Stimulated activated CD8-positive, alpha-beta memory T cell treated with anti-CD3 and anti-CD28 coated beads, Interleukin-12 subunit alpha, Interleukin-12 subunit beta, amount 100 ng/mL, for 24 hours (primary cell): ENCODE measurements around the gene GIMAP6.
A peak's percentile ranks its signal among the peaks of the same experiment; 100 is the strongest.
"Not testable (repeated sequence)": the region's sequence is repeated elsewhere in the genome, so short reads cannot be mapped to it uniquely, and the experiment has no call there.

Experiments used
- DNase-seq: peaks from one replicate; pipeline ENCODE4 v3.0.0-alpha.2; 2020; ENCODE audit errors: extremely low read depth

The GIMAP6 gene

DNA sequence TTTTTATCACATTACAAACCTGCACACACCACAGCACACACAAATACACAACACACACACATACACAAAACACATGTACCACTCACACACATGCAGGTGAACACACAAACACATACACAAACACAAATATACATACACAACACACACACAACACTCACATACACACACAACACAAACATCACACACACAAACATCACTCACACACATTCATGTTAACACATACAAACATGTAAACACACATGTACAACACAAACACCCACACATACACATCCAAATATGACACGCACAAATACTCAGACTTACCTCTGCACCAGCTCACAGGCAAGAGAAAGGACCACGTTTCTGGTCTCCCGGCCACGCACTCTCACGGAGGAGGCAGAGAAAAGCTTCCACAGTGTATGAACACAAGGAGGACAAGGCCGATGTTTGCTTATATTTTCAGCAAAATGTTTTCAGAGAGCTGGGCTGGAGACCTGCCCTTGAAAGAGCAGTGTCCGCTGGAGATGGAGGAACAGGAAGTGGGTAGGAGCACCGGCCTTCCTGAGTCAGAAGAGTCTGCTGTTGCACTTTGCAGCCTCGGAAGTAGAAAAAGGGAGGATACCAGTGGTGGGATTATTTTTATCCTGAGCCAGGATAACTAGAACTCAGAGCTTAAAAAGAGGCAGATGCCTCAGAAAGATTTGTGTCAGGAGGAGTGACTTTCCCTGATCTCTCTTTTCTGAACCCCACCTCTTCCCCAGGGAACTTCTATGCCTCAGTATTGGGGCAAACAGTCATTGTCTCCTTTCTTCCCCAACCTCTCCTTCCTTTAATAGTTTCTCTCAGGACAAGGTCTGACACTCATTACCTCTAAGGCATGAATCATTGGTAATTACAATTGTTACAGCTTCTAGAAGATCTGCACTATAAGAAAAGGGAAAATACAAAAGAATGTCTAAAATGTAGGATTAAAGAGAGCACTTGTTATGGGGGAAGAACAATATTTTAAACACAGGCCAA lies at the start of gene GIMAP6:
Gene GIMAP6, minus strand, starts transcription at position 520 of the 999 bp plus-strand sequence. CDS start 2,243 bp downstream, outside the sequence.
- peak; percentile 27 for DNase-seq

DNA sequence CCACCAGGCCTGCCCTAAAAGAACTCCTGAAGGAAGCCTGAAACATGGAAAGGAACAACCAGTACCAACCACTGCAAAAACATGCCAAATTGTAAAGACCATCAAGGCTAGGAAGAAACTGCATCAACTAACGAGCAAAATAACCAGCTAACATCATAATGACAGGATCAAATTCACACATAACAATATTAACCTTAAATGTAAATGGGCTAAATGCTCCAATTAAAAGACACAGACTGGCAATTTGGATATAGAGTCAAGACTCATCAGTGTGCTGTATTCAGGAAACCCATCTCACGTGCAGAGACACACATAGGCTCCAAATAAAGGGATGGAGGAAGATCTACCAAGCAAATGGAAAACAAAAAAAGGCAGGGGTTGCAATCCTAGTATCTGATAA lies 48.2 kb upstream of the GIMAP6 start:
- not testable (repeated sequence) for DNase-seq

DNA sequence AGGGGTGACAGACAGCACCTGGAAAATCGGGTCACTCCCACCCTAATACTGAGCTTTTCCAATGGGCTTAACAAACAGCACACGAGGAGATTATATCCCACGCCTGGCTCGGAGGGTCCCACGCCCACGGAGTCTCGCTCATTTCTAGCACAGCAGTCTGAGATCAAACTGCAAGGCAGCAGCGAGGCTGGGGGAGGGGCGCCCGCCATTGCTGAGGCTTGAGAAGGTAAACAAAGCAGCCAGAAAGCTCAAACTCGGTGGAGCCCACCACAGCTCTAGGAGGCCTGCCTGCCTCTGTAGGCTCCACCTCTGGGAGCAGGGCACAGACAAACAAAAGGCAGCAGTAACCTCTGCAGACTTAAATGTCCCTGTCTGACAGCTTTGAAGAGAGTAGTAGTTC lies 46.4 kb upstream of the GIMAP6 start:
- not testable (repeated sequence) for DNase-seq

DNA sequence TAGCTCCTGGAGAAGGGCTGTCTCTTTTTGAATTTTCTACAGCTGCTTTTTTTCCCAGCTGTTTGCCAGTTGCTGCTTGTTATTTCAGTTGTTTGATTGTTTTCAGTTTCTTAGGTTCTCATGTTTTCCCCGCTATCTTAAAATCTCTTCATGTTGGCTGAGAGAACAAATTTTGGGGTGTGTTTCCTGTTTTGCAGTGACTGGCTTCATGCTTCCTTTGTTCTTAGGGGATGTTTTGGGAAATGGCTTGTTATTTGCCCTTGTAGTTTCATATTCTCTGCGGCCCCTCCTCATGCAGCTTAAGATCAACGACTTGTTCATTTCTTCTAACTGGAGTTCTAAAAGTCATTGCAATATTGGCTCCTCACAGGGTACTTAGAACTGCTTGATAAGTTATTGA lies 44.7 kb upstream of the GIMAP6 start:
- DNase-seq, result not testable (repeated sequence)

DNA sequence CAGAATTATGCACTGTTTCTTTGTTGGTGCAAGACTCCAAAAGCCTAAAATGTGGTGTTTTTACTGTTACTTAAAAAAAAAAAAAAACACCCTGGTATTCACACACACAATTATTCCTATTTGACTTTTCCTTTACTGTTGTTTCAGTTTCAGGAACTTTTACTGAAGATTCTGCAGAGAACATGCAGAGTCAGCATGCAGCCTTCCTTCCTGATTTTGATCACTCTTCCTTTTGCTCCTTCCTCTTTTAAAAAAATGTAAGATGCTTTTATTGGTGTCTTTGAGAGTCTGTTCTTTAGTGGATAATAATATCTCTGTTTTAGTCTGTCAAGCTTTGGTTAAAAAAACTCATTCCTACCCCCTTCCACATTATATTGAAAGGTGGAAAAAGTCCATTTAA lies 44.1 kb upstream of the GIMAP6 start:
- DNase-seq, result not testable (repeated sequence)

DNA sequence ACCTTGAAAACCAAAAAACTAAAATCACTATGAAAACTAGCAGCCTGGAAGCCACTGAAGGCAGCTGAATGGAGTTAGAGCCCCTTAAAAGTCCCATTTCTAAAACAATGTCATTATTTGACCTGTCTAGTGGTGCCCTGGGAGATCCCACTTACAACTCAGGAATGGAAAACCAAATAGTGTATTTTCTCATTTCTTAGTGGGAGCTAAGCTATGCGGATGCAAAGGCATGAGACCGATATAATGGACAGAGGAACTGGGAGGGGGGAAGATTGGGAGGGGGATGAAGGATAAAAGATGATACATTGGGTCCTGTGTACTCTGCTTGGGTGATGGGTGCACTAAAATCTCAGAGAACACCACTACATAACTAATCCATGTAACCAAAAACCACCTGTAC lies 43.5 kb upstream of the GIMAP6 start:
- no peak for DNase-seq

DNA sequence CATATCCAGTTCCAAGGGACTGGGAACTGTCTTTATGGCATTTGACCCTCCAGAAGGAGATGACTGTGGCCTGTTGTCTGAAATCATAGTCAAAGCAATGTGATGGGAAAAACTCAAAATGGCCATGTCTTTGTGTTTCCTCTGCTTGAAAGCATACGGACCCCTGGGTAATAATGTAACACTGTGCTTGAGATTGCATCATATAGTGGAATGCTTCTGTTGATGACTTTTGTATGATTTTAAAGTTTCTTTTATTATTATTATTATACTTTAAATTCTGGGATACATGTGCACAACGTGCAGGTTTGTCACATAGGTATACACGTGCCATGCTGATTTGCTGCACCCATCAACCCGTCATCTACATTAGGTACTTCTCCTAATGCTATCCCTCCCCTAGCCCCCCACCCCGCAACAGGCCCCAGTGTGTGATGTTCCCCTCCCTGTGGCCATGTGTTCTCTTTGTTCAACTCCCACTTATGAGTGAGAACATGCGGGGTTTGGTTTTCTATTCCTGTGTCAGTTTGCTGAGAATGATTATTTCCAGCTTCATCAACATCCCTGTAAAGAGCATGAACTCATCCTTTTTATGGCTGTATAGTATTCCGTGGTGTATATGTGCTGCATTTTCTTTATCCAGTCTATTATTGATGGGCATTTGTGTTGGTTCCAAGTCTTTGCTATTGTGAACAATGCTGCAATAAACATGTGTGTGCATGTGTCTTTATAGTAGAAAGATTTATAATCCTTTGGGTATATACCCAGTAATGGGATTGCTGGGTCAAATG lies 39.8 kb upstream of the GIMAP6 start:
- not testable (repeated sequence) for DNase-seq

DNA sequence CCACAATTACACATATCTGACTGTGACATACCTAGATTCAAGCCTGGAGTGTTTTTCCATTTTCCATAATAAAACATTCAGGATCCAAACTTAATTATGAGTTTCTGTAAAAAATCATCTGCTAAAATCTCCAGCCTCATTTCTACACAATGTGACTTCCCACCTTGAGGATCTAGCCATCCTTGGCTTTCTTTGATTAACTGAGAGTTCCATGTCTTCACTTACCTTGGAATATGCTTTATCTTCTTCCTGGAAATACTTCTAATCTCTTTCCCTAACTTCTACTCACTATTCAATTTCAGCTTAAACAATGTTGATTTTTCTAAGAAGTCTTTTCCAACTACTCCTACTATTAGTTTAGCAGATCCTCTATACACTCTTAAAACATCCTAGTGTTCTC lies 36.8 kb upstream of the GIMAP6 start:
- no peak for DNase-seq

DNA sequence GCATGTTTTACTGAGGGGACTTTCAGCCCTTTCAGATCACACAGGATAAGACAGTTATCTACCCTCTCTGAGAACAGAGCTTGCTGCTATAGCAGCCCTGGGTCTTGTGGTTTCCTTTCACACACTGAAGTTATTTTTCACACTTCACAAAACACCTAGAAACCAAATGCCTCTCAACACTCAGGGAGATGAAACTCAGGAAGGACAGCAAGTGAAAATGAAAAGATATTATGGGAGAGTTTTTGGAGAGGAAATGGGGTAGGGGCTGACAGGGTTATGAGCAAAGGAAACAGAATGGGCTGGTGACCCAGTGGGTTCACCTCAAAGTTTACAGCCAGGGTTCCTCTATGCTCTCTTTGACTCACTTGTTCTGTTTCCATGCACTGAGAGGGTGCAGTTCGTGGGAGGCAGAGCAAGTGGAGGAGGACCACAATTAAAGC lies 36.3 kb upstream of the GIMAP6 start:
- DNase-seq, result no peak

DNA sequence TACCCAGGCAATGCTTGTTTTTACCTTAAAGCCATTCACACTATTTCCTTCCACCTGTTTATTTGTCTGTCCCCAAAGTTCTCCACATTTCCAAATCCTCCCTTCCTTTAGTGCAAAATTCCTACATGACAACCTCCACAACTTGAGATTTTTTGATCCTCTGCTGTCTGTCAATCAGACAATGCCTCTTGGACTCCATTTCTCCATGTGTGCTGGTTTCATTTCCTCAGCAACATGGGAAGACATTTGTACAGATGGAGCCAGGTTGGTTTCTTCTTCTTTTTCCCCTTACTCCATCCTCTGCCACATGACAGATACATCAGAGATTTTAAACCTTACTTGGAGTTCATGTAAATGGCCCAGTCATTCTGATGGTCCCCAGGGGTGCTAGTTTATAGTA lies 34.2 kb upstream of the GIMAP6 start:
- no peak for DNase-seq

DNA sequence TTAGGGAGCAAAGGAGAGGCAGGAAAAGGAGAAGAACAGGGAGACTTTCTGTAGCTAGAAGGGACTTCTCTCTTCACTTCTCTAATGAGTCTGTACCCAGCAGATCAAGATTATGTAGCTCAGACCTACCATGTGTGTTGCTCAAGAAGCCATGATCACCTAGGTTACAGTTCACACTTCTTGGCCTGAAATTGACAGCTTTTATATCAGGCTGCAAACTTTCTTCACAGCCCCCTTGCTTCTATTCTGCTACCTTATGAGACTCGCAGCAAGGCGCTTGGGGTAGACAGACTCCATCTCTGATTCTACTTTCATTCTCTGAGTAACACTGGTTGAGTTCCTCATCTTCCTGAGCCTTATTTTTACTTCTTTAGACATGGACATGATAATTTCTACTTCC lies 33.7 kb upstream of the GIMAP6 start:
- DNase-seq, result no peak

DNA sequence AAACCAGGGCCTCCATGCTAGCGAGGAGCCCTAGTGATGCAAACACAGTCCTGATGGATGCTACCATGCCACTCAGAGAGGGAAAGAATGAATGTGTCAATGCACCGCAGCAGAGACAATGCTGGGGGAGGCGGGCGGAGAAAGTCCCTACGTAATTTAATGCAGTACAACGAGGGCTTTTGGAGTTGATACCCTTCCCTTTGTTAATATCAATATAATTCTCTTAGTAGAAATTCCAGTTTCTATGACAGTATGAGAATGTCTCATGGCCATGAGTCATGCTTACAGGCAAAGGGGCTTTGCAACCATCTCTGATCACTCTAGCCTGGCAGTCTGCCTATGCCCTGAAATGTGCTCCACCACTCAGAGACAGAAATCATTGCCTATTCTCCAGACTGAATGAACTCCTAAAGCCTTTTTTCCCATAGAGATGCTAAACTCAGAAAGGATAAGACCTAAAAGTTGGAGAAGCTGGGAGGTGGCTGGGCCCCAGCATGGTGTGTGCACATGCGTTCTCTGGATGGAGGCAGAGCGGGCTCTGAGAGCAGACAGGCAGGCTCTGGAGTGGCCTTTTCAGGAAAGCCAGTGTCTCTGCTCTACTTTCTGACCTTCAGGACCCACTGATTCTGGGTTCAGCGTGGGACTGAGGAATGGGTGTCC lies 33.0 kb upstream of the GIMAP6 start:
- DNase-seq, result no peak

DNA sequence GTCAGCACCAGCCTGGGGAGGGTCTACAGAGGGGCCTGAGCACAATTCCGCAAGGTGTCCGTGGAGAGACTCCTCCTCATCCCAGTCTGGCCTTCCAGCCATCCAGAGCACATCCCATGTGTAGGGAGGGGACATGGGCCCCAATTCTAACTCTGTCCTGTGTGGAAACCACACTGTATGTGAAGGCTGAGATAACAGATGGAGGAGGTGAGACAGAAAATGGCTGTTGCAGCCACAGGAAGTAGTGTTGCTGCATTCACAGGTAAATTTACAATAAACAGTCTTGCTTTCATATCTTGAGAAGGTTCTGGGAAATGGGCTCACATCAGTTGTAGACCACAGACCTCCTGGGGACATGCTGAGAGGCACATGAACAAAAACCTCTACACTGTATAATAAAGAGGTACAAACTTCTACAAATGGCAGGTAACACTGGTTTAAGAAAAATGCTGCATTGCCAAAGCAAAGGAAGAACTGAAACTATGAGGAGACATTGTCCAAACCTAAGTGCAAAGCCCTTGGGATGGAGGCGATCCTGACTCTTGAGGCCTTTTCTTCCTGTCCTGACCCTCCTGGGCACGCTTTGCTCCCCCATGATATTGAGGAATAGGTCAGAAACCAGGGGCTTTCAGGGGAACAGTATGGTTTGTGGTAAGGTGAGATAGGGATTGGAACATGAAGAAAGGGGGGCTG lies 31.8 kb upstream of the GIMAP6 start:
- no peak for DNase-seq

DNA sequence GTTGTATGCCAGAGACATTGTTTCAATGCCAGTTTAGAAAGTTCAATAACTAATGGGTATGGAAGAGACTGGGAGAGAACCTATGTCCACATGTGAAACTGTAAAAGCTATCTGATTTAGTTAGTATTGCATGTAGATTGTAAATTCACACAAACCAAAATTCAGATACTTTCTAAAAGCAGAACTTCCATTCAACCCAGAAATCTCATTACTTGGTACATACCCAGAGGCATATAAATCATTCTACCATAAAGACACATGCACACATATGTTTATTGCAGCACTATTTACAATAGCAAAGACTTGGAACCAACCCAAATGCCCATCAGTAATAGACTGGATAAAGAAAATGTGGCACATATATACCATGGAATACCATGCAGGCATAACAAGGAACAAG lies 30.6 kb upstream of the GIMAP6 start:
- DNase-seq, result not testable (repeated sequence)

DNA sequence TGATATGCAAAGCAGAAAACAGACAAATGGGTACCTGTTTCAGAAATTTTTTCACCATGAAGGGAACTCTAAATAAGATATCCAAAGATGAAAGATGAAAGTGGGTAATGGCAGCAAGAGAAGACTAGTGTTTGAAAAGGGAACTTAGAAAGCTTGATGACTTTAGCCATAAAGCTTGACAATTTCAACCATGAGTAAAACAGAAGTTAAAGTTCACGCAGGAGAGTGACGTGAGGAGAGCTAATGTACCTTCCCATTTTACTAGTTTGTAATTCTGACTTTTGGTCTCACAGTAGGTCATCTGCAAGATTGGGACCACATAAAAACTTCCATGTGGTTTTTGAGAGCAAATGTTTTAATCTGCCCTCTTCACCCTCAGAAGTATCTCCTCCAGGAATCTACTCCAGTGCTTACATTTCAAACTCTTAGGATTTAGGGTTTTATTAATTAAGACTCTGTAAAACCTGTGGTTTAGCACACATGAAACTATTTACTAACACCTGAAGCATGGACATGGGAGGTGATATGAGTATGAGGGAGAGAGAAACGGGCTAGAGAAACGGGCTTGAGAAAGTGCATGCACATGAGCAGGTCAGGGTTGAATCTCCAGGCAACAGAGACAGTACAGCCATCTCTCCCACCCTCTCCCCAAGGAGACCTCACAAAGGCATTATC lies 28.9 kb upstream of the GIMAP6 start:
- DNase-seq, result no peak

DNA sequence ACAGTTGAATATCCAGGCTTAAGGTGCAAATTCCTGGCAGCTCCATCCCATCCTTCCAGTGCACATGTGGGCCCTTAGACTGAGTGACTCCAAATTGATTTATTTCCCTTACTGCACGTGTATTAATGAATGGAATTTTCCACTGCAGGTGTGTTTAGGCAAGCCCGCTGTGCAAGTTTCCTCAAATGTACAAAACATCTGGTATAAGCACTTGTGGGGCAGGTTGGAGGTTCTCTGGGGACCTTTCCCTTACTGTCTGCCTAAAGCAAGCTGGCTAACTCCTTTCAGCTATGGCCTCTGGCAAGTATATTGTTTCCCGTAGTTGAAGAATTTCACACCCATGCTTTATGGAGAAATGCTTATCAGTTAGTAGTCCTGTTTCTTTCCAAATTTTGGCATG lies 25.3 kb upstream of the GIMAP6 start:
- DNase-seq, result no peak

DNA sequence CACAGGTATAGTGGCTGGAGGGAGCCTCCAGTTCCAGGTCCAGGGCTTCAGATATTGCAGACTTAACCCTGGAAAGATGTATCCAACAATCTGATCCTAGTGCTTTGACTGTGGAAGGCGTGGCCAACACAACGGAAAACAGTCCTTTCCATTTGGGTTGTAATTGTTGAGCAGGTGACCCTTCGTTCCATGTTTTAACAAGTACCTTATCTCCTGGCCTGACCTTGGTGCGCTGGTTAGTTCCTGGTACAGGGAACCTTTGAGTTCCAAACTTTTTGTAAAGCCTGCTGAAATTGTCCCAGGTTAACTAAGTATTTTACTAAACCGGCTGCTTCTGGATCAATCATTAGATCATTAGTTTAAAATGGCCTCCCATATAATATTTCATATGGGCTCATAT lies 23.9 kb upstream of the GIMAP6 start:
- DNase-seq, result no peak

DNA sequence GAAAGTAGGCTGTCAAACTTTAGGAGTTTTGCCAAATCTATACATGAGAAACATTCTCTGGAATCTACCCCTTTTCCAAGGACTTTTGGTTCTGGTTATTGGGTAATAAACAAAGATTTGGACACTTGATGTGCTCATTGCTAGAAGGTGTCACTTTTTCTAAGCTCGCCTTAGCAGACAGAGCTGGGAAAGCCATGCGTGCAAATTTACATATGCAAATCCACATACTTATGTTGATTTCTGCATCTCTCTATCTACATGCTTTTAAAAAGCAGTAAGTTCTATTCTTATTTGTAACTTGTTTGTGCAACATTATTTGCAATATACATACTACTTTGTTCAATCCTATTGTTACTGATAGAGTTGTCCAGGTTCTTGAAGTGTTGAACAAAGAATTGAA lies 22.5 kb upstream of the GIMAP6 start:
- DNase-seq, result no peak

DNA sequence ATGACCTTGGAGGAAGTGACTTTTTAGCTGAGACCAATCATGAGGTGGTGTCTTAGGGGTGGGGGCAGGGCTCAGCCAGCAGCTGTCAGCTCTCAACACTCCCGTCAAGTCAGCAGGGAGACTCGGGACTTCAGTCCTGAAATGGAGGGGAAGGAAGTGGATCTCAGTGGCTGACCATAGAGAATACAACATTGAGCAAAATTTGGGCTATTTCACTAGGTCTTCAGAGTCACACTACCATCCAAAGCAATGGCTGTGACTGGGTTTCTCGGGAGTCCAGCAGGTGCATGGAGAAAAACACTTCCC lies 16.8 kb upstream of the GIMAP6 start:
- no peak for DNase-seq

DNA sequence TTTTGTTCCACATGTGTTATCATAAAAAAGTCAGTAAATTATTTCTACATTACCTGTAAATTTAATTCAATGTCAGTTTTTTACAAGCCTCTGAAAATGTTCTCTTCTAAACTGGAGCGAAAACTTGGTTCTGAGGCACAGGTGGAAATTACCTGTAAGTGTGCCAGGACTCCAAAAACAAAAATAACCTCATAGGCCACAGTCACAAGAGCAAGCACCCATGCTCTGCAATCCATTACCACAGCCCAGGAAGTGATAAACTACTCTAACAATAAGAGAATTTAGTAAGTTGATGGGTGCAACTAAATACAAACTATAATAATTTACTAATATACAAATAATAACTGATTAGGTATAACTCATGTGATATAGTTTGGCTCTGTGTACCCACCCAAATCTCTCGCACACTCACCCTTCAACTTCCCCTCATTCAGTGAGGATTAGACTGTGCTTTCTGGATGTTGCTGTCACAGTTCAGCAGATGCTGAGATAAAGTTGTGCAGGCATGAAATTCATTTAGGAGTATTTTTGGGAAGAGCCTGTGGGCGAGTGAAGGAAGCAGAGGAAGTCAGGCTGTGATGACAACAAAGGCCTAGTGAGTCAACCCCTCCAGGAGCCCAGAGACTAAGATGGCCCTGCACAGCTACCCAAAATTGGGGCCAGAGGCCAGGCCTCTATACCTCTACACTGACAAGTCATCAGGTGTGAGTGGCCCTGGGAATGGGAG lies 16.3 kb upstream of the GIMAP6 start:
- no peak for DNase-seq
